ENCODE measurements around the gene ATXN1. TPM values are rescaled to one million over a fixed set of nuclear protein-coding genes. Genes with fewer than 3 reads are reported as not detected.

ATXN1 gene
- total and polyA plus RNA-seq, 2 experiments from 2014 or later = 4.8 to 9.1 TPM

GRCh38 chr6:16706029-16706428, 55.2 kb downstream of the ATXN1 start:
- H3K27ac ChIP-seq (ENCODE audit: low read depth) = no peak overlapping the region
- no peak overlapping the region for H2AFZ ChIP-seq
- H3K4me1 ChIP-seq (ENCODE audit: insufficient read depth) = peaks cover 13% of the 10 kb centered on the region
- no peak for TF ChIP-seq EZH2phosphoT487 (IDR thresholded peaks at IDR 0.05; ENCODE audit: unreplicated experiment)
- TF ChIP-seq REST (IDR thresholded peaks at IDR 0.05; ENCODE audit: unreplicated experiment) = no peak
- no peak for TF ChIP-seq ZNF114 (CRISPR knock-in tag; IDR thresholded peaks at IDR 0.05)
- TF ChIP-seq ZNF331 (CRISPR knock-in tag; IDR thresholded peaks at IDR 0.05; ENCODE audit: low read depth) = no peak
- no peak for TF ChIP-seq STAT1 (IDR thresholded peaks at IDR 0.05; ENCODE audit: unreplicated experiment)
- TF ChIP-seq JUNB (IDR thresholded peaks at IDR 0.05; ENCODE audit: unreplicated experiment) = no peak
- TF ChIP-seq CREB1 (CRISPR knock-in tag; IDR thresholded peaks at IDR 0.05; ENCODE audit: low read depth) = no peak
- no peak for TF ChIP-seq NANOG (IDR thresholded peaks at IDR 0.05; ENCODE audit: borderline replicate concordance)
- no peak for TF ChIP-seq ZNF462 (CRISPR knock-in tag; IDR thresholded peaks at IDR 0.05)
- no peak for TF ChIP-seq POLR2AphosphoS5 (IDR thresholded peaks at IDR 0.05; ENCODE audit: low read depth)
- TF ChIP-seq ETS1 (IDR thresholded peaks at IDR 0.05) = no peak
- TF ChIP-seq EZH2 (IDR thresholded peaks at IDR 0.05; ENCODE audit: low read depth, unreplicated experiment) = no peak
- TF ChIP-seq CTCF (conservative IDR thresholded peaks at IDR 0.05; ENCODE audit: low read depth in 2 of 2) = no peak
- H3F3A ChIP-seq (replicated peaks; ENCODE audit: low read depth) = no peaks in the 10 kb centered on the region
- H3K9me2 ChIP-seq (ENCODE audit: insufficient read depth) = no peaks in the 10 kb centered on the region
- Mint-ChIP-seq H3K9me3 (no peaks in the 10 kb centered on the region; the same call in 2 of the 3 replicates), H3K27ac (no peak overlapping the region), H3K4me1 (peaks cover 16% of the 10 kb centered on the region), H3K4me3 (no peak overlapping the region), H3K36me3 (ENCODE audit: low read depth) (no peaks in the 10 kb centered on the region), H3K27me3 (ENCODE audit: insufficient read depth, low read depth, poor library complexity) (no peaks in the 10 kb centered on the region)
- no peak overlapping the region for H3K4me2 ChIP-seq
- H3K79me2 ChIP-seq (replicated peaks; ENCODE audit: insufficient read depth) = no peaks in the 10 kb centered on the region
- DNase-seq (ENCODE audit: low spot score) (no peak), ATAC-seq (no peak)
- no peak overlapping the region for H3K4me3 ChIP-seq
- H4K20me1 ChIP-seq (replicated peaks; ENCODE audit: insufficient read depth) = no peaks in the 10 kb centered on the region
- no peaks in the 10 kb centered on the region for H3K36me3 ChIP-seq (ENCODE audit: insufficient read depth)
- no peaks in the 10 kb centered on the region for H3K27me3 ChIP-seq (ENCODE audit: insufficient read depth)

Measured in GM23338 (cell line).